ENCODE results near the gene SYP.
A peak's percentile ranks its signal among the peaks of the same experiment; 100 is the strongest.
"Not testable (repeated sequence)": the region's sequence is repeated elsewhere in the genome, so short reads cannot be mapped to it uniquely, and the experiment has no call there.

SYP gene

GRCh38 chrX:49147282-49147681, 52.7 kb downstream of the SYP start (continued):
- TF ChIP-seq, protein P1, sequence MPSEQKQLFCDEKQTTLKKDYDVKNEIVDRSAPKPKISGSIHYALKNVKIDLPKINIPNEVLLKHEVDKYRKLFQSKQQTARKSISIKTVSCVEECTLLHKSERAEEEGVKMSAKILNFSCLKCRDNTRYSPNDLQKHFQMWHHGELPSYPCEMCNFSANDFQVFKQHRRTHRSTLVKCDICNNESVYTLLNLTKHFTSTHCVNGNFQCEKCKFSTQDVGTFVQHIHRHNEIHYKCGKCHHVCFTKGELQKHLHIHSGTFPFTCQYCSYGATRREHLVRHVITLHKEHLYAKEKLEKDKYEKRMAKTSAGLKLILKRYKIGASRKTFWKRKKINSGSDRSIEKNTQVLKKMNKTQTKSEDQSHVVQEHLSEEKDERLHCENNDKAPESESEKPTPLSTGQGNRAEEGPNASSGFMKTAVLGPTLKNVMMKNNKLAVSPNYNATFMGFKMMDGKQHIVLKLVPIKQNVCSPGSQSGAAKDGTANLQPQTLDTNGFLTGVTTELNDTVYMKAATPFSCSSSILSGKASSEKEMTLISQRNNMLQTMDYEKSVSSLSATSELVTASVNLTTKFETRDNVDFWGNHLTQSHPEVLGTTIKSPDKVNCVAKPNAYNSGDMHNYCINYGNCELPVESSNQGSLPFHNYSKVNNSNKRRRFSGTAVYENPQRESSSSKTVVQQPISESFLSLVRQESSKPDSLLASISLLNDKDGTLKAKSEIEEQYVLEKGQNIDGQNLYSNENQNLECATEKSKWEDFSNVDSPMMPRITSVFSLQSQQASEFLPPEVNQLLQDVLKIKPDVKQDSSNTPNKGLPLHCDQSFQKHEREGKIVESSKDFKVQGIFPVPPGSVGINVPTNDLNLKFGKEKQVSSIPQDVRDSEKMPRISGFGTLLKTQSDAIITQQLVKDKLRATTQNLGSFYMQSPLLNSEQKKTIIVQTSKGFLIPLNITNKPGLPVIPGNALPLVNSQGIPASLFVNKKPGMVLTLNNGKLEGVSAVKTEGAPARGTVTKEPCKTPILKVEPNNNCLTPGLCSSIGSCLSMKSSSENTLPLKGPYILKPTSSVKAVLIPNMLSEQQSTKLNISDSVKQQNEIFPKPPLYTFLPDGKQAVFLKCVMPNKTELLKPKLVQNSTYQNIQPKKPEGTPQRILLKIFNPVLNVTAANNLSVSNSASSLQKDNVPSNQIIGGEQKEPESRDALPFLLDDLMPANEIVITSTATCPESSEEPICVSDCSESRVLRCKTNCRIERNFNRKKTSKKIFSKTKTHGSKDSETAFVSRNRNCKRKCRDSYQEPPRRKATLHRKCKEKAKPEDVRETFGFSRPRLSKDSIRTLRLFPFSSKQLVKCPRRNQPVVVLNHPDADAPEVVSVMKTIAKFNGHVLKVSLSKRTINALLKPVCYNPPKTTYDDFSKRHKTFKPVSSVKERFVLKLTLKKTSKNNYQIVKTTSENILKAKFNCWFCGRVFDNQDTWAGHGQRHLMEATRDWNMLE (tag by site-specific recombination; conservative IDR thresholded peaks at IDR 0.05; ENCODE audit: low read depth) = no peak
- TF ChIP-seq ZNF473 (tag by site-specific recombination; IDR thresholded peaks at IDR 0.05) (no peak), ZNF19 (tag by site-specific recombination; IDR thresholded peaks at IDR 0.05; ENCODE audit: low read depth) (no peak), ZNF654 (tag by site-specific recombination; IDR thresholded peaks at IDR 0.05; ENCODE audit: low read depth) (no peak), ZNF311 (tag by site-specific recombination; IDR thresholded peaks at IDR 0.05; ENCODE audit: borderline replicate concordance) (no peak), ZNF155 (tag by site-specific recombination; IDR thresholded peaks at IDR 0.05) (no peak), ZNF324 (tag by site-specific recombination; IDR thresholded peaks at IDR 0.05) (no peak), ZNF560 (tag by site-specific recombination; IDR thresholded peaks at IDR 0.05; ENCODE audit: borderline replicate concordance) (no peak), ZNF580 (tag by site-specific recombination; IDR thresholded peaks at IDR 0.05) (no peak)

GRCh38 chrX:49143154-49143553, 56.8 kb downstream of the SYP start:
- POLR2A ChIA-PET; H3K36me3 ChIP-seq (ENCODE audit: control insufficient read depth in 2 of 2, insufficient read depth in 1 of 2, low read length in 2 of 2); H3K9me3 ChIP-seq (ENCODE audit: control insufficient read depth, insufficient read depth, low read depth, low read length); H3K27ac ChIP-seq (ENCODE audit: extremely low read depth, low read depth, low read length); H3K4me1 ChIP-seq (ENCODE audit: control insufficient read depth, insufficient read depth, low read length); H3K4me3 ChIP-seq (ENCODE audit: low read depth, low read length): not testable (repeated sequence)
- CTCF ChIA-PET = interaction anchor here (0.9 to 1.9 kb wide), 4 partner anchors 13 to 18 kb away, joined by 3 to 6 read pairs (median 4); no protein-coding TSS in a partner anchor

GRCh38 chrX:49142264-49142663, 57.7 kb downstream of the SYP start:
- TF ChIP-seq ZXDB (tag by site-specific recombination; IDR thresholded peaks at IDR 0.05) = 0 out of 2 replicates have a peak, but pooled peaks have one; percentile 54
- CTCF ChIA-PET = interaction anchor here (0.7 to 1.4 kb wide), 6 partner anchors 10 to 21 kb away, joined by 3 to 7 read pairs (median 4); no protein-coding TSS in a partner anchor
- H3K9me3 ChIP-seq (ENCODE audit: control insufficient read depth, insufficient read depth, low read depth, low read length); H3K36me3 ChIP-seq (ENCODE audit: control insufficient read depth in 2 of 2, insufficient read depth in 1 of 2, low read length in 2 of 2); H3K4me1 ChIP-seq (ENCODE audit: control insufficient read depth, insufficient read depth, low read length); H3K4me3 ChIP-seq (ENCODE audit: low read depth, low read length); POLR2A ChIA-PET; H3K27ac ChIP-seq (ENCODE audit: extremely low read depth, low read depth, low read length): not testable (repeated sequence)

DNA sequence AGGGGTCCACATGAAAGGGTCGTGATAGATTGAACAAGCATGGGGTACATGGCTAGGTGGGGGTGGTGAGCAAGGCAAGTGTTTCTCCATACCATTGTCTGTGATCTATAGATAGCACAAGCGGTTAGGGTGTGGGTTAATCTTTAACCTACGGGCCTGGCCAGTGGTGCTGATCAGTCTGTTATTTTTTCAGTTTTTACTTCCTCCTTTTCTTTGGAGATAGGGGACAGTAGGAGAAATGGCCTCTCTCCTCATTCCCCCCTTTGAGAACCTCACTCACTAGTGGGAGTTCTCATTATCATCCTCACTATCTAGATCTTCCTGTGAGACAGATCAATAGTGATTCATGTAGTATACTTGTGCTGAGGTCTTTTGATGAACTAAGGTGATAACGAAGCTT, 60.3 kb downstream of the SYP start:
- no peaks in the 10 kb centered on the region for H3K36me3 ChIP-seq (ENCODE audit: control insufficient read depth in 2 of 2, insufficient read depth in 1 of 2, low read length in 2 of 2)
- H3K4me1 ChIP-seq (ENCODE audit: control insufficient read depth, insufficient read depth, low read length) = no peaks in the 10 kb centered on the region
- no peak overlapping the region for H3K27ac ChIP-seq (ENCODE audit: extremely low read depth, low read depth, low read length)
- H3K4me3 ChIP-seq (ENCODE audit: low read depth, low read length) = no peak overlapping the region
- TF ChIP-seq FEZF1 (tag by site-specific recombination; IDR thresholded peaks at IDR 0.05) = no peak
- no peak for TF ChIP-seq ZNF747 (tag by site-specific recombination; IDR thresholded peaks at IDR 0.05)
- no peak for TF ChIP-seq ZNF37A (tag by site-specific recombination; IDR thresholded peaks at IDR 0.05)
- no peak for TF ChIP-seq ZNF155 (tag by site-specific recombination; IDR thresholded peaks at IDR 0.05)
- TF ChIP-seq ZFP41 (tag by site-specific recombination; IDR thresholded peaks at IDR 0.05; ENCODE audit: borderline replicate concordance) = no peak
- TF ChIP-seq ZNF302 (tag by site-specific recombination; IDR thresholded peaks at IDR 0.05; ENCODE audit: low read depth) = no peak
- TF ChIP-seq ZNF19 (tag by site-specific recombination; IDR thresholded peaks at IDR 0.05; ENCODE audit: low read depth) = no peak
- TF ChIP-seq ZNF529 (tag by site-specific recombination; IDR thresholded peaks at IDR 0.05; ENCODE audit: insufficient replicate concordance) = no peak
- POLR2A ChIA-PET = no interaction called here
- CTCF ChIA-PET = interaction anchor here (0.5 to 1.1 kb wide), 2 partner anchors 16 to 629 kb away, joined by 4 to 8 read pairs; no protein-coding TSS in a partner anchor
- H3K9me3 ChIP-seq (ENCODE audit: control insufficient read depth, insufficient read depth, low read depth, low read length) = no peaks in the 10 kb centered on the region
